ENCODE measurements around the gene KRT82.

DNA sequence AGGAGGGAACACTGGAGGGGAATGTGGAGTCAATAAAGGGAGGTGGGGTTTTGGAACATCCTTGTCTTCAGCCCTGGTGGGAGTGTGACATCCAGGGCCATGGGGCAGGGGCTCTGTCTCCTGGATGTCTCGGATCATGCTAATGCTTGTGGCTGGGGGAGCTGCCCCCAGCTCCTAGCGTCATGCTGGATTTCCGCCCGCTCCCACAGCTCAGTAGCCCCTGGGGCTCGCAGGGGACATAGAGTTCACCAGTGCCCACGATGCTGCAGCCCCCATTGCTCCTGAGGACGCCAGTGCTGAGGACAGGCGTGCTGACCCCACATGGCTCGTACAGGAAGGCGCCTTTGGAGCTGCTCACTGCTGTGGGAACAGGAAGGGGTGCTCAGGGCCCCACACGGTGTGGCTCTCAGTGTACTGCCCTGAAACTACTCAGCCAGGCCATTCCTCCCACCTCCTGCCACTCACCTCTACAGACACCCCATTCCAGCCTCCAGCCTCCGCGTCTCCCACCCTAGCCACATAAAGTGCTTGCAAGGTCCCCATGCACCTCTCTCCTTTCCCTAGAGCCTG lies 11.2 kb downstream of the KRT82 start:
- TF ChIP-seq, protein P1, sequence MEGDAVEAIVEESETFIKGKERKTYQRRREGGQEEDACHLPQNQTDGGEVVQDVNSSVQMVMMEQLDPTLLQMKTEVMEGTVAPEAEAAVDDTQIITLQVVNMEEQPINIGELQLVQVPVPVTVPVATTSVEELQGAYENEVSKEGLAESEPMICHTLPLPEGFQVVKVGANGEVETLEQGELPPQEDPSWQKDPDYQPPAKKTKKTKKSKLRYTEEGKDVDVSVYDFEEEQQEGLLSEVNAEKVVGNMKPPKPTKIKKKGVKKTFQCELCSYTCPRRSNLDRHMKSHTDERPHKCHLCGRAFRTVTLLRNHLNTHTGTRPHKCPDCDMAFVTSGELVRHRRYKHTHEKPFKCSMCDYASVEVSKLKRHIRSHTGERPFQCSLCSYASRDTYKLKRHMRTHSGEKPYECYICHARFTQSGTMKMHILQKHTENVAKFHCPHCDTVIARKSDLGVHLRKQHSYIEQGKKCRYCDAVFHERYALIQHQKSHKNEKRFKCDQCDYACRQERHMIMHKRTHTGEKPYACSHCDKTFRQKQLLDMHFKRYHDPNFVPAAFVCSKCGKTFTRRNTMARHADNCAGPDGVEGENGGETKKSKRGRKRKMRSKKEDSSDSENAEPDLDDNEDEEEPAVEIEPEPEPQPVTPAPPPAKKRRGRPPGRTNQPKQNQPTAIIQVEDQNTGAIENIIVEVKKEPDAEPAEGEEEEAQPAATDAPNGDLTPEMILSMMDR (IDR thresholded peaks at IDR 0.05) = no peak
- TF ChIP-seq POLR2A (IDR thresholded peaks at IDR 0.05) = no peak
